Measurements from ENCODE around the gene HERC2.

DNA sequence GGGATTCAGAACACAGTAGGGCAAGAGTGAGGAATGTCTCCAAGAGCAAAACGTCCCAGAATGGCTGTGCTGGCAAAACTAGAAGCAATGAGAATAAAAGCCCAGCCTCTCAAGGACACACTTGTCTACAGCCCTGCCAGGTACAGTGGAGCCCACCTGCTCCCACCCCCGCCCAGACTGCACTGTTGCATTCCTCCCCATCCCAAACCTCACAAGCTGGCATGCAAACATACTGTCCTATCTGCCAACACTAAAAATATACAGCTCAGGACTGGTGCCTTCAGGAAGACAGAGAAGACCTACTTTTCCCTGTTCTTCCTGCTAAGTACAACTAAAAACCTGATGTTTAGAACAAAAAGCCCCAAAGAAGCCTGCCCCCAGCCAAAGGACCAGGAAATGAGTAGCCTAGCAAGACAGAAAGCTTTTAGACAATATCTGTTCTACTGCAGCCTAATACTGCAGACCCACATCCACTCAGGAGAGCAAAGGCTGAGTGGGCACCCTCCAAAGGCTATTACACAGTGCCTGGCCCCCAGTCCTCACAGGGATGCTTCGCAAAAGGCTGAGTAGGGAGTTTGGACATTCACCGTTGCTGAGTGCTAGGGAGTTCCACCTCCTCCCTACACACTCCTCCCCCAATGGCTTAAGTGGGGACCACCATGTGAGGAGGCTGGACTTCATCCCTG is 236.3 kb downstream of the HERC2 start:
- TF ChIP-seq YY1 (IDR thresholded peaks at IDR 0.05; ENCODE audit: insufficient read depth, insufficient read length) = no peak
- TF ChIP-seq ZNF274 (IDR thresholded peaks at IDR 0.05; ENCODE audit: low read depth, low read length) = no peak
